GM18507 (cell line): ENCODE data around the gene TMEM42.
A peak's percentile ranks its signal among the peaks of the same experiment; 100 is the strongest.
"Not testable (repeated sequence)": the region's sequence is repeated elsewhere in the genome, so short reads cannot be mapped to it uniquely, and the experiment has no call there.

Source experiments
- DNase-seq: peaks from one replicate; pipeline ENCODE4 v3.0.0; 2011; ENCODE audit warnings: low read depth; ENCODE audit not compliant: insufficient read length; ENCODE audit errors: extremely low spot score
- FAIRE-seq: peaks from 2 replicates; lab custom pipeline; 2011; peaks lifted over from hg19 to GRCh38; lab: Jason Lieb, UNC

The TMEM42 gene

DNA sequence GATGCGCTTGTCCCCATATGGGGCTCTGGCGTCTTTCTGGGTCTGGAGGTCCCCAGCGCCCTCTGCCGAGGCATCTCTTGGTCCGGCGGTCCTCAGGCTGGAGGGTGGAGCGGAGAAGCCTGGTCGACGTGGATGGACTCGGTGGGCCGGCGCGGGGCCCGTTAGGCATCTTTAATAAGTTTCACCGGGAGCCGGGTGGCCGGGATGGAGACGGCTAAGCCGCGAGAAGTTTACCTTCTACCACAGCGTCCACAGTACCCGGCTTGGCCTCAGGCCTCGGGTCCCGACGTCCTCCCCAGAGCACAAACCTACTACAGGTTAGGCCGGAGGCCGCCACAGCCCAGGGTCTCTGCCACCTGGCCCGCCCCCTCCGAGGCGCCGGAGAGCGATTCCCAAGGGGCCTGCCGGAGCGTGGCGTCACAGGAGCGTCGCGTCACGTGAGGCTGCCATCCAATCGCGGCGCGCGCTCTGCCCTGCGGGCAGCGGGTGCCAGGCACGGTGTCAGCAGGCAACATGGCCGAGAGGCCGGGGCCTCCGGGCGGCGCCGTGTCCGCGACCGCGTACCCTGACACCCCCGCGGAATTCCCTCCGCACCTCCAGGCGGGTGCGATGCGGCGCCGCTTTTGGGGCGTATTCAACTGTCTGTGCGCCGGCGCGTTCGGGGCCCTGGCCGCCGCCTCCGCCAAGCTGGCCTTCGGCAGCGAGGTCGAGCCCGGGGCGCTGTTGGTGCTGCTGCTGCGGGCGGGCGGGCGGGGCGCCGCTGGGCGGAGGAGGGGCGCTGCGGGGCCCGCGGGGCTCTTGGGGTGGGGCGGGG lies at the start of gene TMEM42:
TSS of gene TMEM42 (plus strand) at position 501 of the 814 bp plus-strand sequence. CDS start at position 514, 13 bp downstream.
- peak; percentile 84 for FAIRE-seq
- peak; percentile 95 for DNase-seq

DNA sequence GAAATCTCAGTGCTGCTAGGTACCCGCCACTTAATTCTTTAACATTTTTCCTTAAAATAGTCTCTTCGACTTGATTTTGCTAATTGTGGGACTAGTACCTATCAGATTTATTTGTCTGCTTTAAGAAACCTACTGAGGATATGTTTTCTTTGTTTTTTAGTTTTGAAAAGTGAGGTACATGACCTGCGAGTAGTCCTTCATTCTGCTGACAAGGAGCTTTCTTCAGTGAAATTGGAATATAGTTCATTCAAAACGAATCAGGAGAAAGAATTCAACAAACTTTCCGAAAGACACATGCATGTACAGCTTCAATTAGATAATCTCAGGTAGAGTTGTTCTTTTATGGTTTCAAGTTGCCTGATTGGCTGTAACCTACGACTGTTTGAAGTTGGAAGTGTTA lies 47.0 kb upstream of the TMEM42 start:
- DNase-seq (no peak), FAIRE-seq (no peak)

DNA sequence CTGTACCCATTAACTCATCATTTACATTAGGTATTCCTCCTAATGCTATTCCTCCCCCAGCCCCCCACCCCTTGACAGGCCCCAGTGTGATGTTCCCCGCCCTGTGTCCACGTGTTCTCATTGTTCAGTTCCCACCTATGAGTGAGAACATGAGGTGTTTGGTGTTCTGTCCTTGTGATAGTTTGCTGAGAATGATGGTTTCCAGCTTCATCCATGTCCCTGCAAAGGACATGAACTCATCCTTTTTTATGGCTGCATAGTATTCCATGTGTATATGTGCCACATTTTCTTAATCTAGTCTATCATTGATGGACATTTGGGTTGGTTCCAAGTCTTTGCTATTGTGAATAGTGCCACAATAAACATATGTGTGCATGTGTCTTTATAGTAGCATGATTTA lies 45.4 kb upstream of the TMEM42 start:
- not testable (repeated sequence) for DNase-seq, FAIRE-seq

DNA sequence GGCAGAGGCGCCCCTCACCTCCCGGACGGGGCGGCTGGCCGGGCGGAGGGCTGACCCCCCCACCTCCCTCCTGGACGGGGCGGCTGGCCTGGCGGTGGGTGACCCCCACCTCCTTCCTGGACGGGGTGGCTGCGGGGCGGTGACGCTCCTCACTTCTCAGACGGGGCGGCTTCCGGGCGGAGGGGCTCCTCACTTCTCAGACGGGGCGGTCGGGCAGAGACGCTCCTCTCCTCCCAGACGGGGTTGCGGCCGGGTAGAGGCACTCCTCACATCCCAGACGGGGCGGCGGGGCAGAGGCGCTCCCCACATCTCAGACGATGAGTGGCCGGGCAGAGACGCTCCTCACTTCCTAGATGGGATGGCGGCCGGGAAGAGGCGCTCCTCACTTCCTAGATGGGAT lies 40.5 kb upstream of the TMEM42 start:
- FAIRE-seq, result not testable (repeated sequence)

DNA sequence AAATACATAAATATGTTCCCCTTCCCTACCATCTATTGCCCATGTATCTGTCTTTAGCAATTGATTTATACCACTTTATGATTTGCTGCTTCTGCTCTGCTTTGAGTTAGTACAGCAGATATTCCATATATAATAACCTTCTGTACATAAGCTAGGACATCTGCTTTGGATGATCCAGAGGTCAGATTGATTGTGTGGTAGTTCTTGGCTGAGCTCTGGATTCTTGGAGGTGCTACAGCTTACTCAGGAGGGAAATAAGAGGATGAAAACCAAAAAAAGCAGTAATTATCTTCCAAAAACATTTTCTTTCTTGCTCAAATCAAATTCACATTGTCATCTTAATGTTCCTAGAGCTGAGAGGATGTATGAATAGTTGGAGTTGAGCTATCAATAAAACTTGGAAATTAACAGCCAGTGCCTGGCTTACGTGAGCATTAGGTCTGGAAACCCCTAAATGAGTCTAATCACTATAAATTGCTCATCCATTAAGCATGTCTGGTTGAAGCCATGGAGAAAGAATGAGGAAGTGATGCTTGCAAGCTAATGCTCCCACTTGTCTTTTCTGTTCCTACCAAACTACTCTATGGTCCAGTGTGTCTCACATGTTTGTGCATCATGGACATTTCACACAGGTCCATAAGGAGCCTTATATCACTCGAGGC lies 36.3 kb upstream of the TMEM42 start:
- DNase-seq (no peak), FAIRE-seq (peak; percentile 42)

More for the DNA sequence above, 40.5 kb upstream of the TMEM42 start:
- DNase-seq, result not testable (repeated sequence)

DNA sequence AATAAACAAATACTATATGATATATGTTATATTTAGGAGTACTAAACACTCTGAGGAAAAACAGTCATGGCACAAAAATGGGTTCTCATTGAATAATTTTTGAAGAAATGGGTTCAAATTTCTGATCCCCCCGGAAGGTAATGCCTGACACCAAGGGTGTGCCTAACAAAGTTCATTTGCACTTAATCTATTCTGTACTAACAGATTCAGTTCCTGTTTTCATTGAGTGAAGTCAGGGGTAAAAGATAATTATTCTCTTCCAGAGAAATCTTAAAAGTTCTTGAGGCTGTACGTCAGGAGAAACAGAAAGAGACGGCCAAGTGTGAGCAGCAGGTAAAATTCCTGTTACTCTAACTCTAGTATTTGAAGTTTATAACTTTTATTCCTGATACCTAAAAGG lies 34.5 kb upstream of the TMEM42 start:
- DNase-seq (no peak), FAIRE-seq (no peak)

DNA sequence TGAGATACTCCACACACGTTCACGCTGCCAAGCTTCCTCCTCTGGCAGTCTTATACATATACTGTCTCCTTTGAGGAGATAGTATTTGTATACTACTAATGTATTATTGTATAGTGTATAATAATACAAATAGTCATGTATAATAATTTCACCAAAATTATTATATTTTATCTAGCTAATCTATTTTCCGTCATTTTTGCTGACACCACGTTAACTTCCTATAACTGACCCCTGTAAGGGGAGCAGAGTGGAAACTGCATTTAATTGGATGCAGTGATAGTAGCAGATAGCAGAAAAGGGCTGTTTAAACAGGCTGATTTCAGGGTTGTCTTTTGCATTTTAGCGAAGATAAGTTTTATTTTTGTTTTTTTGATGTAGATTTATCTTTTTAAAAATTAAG lies 30.5 kb upstream of the TMEM42 start:
- DNase-seq, result no peak
- no peak for FAIRE-seq

DNA sequence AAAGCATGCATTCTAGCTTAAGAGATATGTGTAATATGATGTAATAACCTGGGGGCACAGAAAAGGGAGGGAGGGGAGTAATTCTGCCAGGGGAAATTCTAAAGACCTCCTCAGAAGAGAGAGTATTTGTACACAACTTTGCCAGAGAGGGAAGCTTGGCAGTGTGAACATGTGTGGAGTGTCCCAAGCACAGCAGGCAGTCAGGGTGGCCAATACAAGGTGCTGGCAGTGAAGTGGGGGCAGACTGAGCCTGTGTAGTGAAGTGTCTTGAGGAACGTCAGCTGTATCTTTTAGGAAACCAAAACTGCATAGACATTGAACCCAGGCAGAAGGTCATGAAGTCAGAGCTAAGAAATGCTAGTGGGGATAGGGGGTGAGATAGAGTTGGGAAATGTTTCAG lies 29.7 kb upstream of the TMEM42 start:
- FAIRE-seq (no peak), DNase-seq (no peak)

DNA sequence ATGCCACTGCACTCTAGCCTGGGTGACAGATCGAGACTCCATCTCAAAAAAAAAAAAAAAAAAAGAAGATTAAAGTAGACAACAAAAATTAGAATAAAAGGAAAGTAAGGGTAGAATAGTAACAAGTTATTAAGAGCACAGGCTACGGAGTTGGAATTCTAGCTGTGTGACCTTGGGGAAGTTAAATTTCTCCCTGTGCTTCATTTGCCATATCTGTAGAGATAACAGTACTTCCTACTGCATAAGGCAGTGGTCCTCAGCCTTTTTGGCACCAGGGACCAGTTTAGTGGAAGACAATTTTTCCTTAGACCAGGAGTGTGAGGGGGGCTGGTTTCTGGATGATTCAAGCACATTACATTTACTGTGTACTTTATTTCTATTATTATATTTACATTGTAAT lies 28.7 kb upstream of the TMEM42 start:
- DNase-seq, result no peak
- no peak for FAIRE-seq

DNA sequence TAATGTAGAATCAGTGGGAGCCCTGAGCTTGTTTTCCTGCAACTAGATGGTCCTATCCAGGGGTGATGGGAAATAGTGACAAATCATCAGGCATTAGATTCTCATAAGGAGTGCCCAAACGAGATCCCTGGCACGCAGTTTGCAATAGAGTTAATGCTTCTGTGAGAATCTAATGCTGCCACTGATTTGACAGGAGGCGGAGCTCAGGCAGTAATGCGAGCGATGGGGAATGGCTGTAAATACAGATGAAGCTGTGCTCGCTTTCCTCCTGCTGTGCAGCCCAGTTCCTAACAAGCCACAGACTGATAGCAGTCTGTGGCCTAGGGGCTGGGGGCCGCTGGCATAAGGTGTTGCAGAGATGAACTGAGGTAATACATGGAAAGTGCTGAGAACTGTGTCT lies 28.3 kb upstream of the TMEM42 start:
- no peak for DNase-seq
- no peak for FAIRE-seq

DNA sequence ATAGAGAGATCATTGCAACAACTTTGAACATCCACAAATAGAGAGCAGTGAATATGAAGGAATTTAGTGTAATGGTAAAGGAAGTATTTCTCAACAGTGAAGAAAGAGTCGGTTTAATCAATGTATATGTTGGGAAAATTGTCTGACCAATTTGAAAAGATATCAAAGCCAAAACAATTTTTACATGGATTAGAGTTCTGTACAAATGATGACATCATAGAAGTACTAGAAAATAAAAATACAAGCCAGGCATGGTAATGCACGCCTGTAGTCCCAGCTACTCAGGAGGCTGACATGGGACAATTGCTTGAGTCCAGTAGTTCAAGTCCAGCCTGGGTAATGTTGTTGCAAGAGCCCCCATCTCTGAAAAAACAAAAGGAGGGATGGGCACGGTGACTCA lies 26.0 kb upstream of the TMEM42 start:
- FAIRE-seq (no peak), DNase-seq (no peak)

DNA sequence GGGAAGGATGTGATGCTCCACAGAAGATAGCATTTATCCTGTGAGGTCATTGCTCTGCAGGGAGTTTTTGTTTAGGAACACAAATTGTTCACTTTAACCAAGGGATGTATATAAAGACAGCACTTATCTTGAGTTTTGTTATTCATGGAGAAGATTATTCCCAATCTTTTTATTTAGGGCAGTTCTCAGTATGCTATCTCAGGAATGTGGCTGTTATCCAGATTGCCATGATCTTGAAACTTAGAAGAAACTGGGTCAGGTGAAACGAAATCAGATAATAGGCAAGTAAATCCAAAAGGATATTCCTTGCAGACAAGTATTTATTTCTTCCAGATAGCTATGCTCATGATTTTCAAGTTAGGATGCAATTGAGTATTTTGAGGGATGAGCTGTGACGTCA lies 19.3 kb upstream of the TMEM42 start:
- FAIRE-seq (no peak), DNase-seq (no peak)

DNA sequence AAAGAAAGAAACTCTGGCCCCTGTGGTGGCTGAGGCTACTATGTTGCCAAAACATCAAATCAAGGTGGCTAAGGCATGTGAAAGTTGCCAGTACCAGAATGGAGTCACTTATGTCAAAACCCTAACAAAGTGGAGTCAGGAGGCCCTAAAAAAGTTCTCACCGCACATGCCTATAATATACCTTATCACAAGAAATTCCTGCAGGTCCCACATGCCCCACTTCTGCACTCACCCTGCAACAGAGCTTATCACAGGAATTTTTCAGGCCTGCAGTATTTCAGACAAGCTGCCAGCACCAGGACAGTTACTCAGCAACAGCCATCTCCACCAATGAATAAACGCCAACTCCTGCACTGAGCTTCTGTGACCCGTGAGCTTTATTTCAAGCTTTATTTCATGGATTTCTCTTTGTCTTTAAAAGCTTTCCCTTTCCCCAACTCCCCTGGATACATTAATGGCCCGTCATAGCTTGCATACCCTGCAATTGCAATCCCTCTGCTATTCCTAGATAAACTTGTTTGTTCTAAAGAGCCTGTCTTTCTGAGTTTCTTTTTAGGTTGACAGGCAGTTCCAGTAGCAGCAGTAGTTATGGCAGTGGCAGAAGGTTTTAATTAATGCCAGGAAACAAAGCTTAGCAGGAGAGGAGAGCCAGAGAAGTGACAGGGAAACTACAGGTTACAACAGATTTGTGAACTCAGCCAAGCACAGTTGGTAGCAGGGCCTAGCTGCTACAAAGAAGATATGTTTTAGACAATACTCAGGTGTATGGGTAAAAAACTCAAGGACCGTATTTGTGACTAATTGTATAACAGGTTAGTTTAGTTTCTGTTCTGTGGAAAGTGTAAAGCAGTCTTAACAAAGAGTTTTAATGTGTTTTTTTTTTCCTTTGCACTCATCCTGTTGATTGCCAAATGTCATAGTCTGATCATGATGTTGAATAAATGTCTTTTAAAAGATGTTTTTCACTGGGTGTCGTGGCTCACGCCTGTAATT lies 15.9 kb upstream of the TMEM42 start:
- no peak for DNase-seq
- FAIRE-seq, result no peak

DNA sequence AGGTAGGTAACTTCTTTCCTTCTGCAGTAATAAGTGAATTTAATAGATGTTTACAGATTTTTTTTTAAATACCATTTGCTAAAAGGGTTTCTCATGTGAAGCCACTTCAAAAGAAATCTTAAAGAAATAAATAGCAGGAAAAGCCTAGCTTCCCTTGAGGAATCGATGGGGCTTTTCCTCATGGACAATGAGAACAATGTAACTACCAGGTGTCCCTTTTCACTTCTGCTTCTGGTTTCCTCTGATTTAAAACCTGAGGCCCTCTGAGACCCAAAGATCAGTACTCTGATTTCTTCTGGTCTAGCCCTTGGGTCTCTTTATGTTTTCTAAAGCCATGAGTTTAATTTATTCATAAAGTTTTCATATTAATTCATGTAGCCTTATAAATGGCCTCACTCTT lies 13.1 kb upstream of the TMEM42 start:
- FAIRE-seq, result no peak
- no peak for DNase-seq

DNA sequence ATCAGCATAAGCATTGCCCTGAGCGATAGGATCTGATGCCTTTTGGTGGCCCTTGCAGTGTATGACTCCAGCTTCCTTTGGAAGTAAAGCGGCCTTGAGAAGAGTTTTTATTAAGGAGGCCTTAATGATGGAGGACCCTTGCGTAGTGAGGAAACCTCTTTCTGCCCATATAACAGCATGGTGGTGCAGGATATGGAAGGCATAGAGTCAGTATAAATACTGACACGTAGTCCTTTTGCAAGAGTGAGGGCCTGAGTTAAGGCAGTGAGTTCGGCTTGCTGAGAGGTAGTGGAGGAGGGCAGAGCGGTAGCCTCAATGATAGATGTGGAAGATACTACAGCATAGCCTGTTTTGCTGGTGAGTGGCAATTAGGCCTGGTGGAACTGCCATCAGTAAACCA lies 5.0 kb upstream of the TMEM42 start:
- not testable (repeated sequence) for FAIRE-seq, DNase-seq

DNA sequence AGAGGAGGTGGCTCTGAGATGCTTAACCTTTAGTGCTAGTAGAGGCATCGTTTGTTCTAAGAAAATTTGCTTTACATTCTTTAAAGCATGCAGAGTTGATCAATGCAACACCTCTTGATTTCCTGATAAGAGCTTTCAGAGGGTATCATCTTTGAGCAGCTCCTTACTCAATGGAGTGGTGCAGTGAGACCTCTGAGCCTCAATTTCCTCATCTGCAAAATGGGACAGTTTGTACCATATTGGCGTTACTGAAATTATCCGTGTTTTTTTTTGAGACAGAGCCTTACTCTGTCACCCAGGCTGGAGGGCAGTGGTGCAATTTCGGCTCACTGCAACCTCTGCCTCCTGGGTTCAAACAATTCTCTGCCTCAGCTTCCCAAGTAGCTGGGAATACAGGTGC lies 1.6 kb upstream of the TMEM42 start:
- no peak for FAIRE-seq
- no peak for DNase-seq

DNA sequence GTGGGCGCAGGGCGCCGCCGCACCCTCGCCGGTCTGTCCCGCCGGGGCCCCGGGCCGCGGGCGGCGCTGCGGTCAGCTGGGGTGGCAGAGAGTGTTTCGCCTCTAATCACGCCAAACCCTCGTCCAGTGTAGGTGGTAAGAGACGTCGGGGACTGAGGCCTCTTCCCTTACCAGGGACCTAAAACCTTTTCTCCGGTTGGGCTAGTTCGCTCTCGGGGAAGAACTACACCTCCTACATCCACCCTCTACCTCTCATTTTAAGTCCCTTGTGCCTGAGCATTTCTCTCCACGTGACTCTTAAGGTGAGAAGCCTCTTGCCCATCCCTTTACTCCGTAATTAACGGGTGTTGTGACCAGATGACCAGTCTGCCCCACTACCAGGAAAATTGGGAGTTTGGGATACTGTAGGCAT lies 520 bp downstream of the TMEM42 start:
- FAIRE-seq (peak; percentile 50), DNase-seq (peak; percentile 7)

DNA sequence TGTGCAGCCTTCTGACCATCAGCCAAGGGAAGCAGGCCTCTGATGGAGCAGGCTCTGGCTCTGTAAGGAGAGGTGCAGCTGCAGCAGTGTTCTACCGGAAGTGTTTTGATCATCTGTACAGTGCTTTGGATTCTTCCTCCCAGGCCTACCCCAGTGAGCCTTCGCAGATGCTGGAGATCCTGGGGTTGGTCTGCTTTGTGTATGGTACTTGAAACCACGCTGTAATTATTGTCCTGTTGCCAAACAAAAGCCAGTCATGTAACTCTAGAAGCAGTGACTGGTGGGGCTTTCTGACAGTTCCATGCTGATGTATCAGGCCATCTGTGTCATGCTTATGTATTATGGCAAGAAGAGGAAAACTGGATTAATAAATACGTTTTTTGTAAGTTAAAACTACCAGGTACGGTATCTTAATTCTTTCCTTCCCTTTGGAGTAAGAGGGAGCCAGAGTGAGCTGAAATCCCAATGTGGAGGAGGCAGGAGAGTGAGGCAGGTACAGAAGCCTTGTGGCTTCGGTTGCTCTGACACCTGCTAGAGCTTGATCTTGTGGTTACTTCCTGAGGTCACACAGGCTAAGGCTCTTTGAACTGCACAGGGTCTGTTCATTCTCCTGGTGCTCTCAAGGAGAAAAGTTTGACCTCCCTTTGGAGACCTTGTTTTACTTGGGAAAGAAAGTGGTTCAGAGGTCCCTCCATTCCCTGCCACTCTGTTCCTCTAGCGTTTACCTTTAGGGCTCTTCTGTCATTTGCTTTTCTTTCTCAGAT lies 3.7 kb downstream of the TMEM42 start:
- DNase-seq (no peak), FAIRE-seq (no peak)

DNA sequence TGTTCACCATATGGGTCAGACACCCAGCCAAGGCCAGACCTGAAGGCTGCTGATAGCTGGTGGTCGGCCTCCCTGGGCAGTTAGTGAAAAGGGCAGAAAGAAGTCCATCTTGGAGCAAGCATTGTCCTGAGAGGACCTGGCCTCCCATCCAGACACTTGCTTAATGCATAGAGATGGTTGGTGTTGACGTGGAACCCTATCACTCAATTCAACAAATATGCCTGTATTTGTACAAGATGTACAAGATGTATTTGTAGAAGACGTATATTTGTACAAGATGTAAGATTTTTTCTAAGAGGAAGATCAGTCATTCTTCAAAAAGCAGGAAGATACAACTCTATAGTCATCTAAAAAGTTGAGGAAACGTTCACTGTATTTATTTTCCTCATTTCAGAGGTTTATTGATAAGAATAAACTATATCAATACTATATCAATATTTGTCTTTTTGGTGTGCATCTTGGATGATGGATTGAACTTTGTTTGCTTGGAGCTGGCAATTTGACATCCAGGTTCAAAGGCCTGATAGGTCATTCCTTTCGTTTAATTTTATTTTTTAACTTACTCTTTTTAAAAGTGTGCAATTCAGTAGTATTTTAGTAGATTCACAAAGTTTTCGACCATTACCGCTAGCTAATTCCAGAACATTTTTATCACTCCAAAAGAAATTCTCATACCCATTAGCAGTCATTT lies 5.9 kb downstream of the TMEM42 start:
- no peak for DNase-seq
- no peak for FAIRE-seq
